Retina (tissue), 1 donor: ENCODE data around the gene SAP30L.

Experiments
- DNase-seq: peaks from one replicate; pipeline ENCODE4 v3.0.0-alpha.2; 2016

SAP30L gene

GRCh38 chr5:154481584-154482381 lies 36.0 kb downstream of the SAP30L start:
- no peak for DNase-seq

DNA sequence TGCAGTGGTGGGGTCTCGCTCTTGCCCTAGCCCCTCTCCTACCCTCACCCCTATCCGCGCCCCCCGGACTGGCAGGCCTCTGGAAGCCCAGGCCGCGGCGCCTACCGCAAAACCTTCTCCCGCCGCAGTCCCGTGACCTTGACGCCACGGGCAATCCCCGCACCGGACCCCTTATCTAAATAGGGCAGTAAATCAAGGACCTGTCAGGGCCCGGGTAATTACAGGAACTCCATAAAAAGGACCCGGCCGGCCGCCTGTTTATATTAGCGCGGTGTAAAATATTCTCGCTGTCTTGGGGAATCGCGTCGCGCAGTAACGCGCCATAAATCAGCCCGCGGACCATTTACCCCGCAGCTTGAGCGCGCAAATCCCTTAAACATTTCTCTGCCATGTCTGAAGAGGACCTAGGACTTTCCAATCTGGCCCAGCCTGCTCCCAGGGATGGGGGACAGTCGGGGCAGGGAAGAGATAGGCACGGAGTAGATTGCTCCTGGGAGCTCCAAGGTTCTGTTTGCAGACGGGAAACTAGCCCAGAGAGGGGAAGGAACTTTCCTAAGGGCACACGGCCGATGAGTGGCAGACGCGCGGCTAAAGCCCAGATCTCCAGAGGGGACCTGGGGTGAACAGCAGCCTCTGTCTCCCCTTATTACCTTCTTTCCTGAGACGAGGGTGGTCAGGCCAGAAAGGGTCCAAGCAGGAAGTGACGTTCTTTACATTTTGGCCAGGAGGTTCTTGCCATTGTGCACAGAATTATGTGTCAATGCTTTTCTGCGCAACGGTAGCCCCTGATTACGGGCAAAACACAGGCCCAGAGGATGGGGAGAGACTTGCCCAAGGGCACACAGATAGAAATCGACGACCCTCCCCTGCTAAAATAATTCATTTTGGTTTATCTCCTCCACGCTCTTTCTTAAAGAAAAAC lies 37.0 kb downstream of the SAP30L start:
- peak; percentile 56 for DNase-seq

GRCh38 chr5:154483654-154484392 lies 38.0 kb downstream of the SAP30L start:
- DNase-seq = peak; percentile 70

- DNase-seq = peak; percentile 67
Observed at GRCh38 chr5:154484393-154485095, 38.7 kb downstream of the SAP30L start.

DNA sequence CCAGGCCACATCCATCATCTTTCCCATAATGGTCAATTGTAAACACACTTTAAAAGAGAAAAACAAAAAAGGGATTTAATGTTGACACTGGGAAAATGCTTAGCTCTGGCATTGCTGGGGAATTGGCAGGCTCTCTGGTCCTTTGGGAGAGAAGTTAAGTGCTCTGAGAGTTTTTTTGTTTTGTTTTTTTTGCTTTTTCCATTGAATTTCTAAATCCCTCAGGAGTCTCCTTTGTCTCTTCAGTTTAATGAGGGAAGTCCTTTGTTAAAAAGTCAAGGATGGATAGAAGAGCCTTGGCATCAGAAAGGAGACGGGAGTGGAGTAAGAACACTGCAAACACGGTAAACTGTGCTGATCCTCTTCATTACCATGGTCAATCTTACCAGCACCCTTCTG lies 39.3 kb downstream of the SAP30L start:
- no peak for DNase-seq

DNA sequence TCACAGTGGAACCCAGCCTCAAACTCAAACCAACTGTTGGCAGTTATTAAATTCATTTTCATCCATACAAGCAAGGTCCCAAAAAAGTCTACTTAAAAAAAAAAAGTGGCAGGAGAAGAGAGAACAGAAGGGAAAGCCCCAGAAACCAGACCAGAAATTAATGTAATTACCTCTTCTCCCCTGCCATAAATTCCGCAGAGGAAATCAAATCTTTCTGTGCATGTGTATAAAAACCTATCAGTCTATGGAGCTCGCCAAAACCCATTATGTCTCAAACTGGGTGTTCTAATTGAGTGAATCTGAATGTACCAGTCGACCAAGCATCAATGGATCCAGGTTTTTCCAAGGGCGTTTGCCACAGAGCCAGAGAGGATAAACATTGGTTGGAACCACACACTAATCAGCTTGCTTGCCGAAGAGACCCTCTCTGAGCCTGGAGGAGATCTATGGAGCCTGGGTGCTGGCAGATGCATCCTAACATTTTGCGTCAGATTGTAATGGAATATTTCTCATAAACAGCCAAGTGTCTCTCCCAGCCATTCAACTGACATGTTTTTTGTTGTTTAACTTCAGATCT lies 40.1 kb downstream of the SAP30L start:
- no peak for DNase-seq

DNA sequence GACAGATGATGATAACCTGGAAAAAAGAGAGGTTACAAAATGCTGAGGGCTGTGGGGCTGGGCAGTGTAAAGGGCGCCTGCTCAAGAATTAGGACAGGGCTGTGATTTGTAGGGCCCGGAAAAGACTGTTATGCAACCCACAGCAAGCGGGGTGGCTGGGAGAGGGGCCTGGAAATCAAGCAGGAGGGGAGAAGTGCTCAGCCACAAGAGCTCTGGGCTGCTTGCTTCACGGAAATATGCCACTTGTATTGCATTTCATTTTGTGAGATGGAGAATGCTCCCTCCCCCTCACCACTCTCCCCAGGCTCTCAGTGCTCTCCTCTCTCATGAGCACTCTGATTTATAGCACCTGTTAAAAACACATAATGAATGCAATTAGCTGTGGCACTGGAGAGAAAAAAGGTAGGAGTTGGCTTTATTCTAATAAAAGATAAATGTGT lies 40.6 kb downstream of the SAP30L start:
- DNase-seq = no peak

- no peak for DNase-seq
Observed at GRCh38 chr5:154487541-154487940, 41.7 kb downstream of the SAP30L start.

- no peak for DNase-seq
Observed at GRCh38 chr5:154491941-154492340, 46.1 kb downstream of the SAP30L start.

GRCh38 chr5:154493274-154493673 lies 47.5 kb downstream of the SAP30L start:
- DNase-seq = no peak

GRCh38 chr5:154494036-154494435 lies 48.2 kb downstream of the SAP30L start:
- DNase-seq = no peak

DNA sequence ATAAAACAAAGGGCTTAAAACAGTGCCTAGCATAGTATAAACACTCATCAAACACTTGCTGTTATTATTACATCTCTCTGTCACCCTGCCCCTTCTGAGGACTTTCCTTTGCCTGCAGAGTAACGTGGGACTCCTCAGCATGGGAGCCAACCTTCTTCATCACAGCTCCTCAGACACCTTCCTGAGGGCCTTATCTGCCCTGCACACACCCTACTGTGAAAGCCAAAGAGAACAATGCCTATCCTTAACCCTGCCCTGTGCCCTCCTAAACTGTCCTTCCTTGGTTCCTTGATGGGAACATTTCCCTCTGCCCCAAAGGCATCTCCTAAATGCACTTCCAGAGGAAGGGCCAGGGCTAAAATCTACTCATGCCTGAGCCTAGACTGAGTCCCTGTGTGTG lies 52.8 kb downstream of the SAP30L start:
- no peak for DNase-seq

GRCh38 chr5:154498994-154499393 lies 53.2 kb downstream of the SAP30L start:
- DNase-seq = no peak

DNA sequence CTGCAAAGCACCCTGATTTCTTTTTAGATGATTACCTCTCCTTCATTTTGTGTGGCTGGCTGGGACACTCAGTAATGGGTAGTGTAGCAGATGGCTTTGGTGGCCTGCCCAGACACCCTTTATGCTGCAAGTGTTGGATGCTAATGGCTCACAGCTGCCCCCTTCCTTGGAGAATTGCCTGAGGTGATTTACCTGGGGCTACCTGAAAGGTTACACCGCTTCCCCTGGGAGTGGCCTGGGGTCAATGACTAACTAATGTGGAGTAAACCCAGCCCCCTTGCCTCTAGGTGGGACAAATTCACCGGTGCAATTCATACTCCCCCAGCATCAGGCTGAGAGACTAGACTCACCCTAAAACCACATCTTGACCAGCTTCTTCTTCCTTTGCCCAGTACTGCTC lies 55.8 kb downstream of the SAP30L start:
- no peak for DNase-seq

GRCh38 chr5:154502180-154502579 lies 56.4 kb downstream of the SAP30L start:
- DNase-seq = no peak

DNA sequence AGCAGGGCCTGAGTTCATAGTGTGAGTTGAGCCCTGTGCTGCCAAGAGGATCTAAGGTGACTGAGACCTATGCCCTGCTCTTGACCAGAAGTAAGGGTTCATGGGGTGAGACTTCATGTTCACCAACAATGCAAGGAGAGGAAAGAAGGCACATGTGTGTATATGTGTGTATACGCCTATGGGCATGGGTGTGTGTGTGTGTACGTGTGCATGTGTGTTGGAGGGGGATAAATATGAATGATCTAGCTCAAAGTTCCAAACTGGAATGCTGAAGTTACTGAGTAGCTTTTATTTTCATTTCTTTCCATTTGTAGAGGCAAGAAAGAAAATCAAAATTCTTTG lies 57.9 kb downstream of the SAP30L start:
- DNase-seq = no peak

DNA sequence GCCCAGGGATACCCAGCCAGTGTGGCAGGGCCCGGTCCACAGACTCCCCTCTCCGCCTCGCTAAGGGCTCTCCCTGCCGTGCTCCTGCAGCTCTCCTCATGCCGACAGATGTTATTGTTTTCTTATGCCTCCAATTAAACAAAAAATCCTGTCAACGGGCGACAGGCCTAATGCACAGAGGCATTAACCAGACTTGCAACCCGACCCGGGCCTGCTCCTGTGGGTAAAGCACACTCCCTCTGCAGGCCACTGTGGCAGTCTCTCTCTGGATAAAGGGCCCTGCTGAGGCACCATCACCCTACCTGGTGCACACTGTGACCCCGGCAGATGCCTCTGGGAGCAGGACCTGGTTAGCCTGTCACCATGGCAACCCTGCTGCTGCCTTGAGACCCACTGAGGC lies 59.8 kb downstream of the SAP30L start:
- peak; percentile 49 for DNase-seq

GRCh38 chr5:154506049-154506715 lies 60.4 kb downstream of the SAP30L start:
- DNase-seq = no peak

GRCh38 chr5:154506716-154507080 lies 60.9 kb downstream of the SAP30L start:
- no peak for DNase-seq

- no peak for DNase-seq
Observed at GRCh38 chr5:154508114-154508513, 62.3 kb downstream of the SAP30L start.

- peak; percentile 79 for DNase-seq
Observed at GRCh38 chr5:154509784-154510555, 64.2 kb downstream of the SAP30L start.
